ENCODE results near the gene RPL27A. TPM values are rescaled to one million over a fixed set of nuclear protein-coding genes. Genes with fewer than 3 reads are reported as not detected.

RPL27A gene
- total RNA-seq, 1 experiment from 2014 or later, result 585 TPM

- Mint-ChIP-seq H3K9me3 (ENCODE audit: low read depth, unreplicated experiment) (no peaks in the 10 kb centered on the region), H3K27ac (ENCODE audit: unreplicated experiment) (no peak overlapping the region), H3K4me3 (ENCODE audit: low read depth, unreplicated experiment) (no peak overlapping the region), H3K36me3 (ENCODE audit: insufficient read depth, unreplicated experiment) (peaks cover 35% of the 10 kb centered on the region), H3K4me1 (ENCODE audit: low read depth, unreplicated experiment) (peaks cover 59% of the 10 kb centered on the region), H3K27me3 (ENCODE audit: unreplicated experiment) (no peaks in the 10 kb centered on the region)
- no TSS peak for BruUV-seq (replicated peaks)
- CTCF ChIA-PET, result interaction anchor here (1.1 kb wide), 1 partner anchor 38 kb away, joined by 3 read pairs; no protein-coding TSS in a partner anchor
- intact Hi-C loops (cut with micrococcal nuclease; ENCODE audit: unreplicated experiment), result loop anchor here (5.0 kb wide), 1 partner anchor 48 kb away; no protein-coding TSS in a partner anchor
- no peak for TF ChIP-seq CTCF (IDR thresholded peaks at IDR 0.05; ENCODE audit: unreplicated experiment)
- DNase-seq, result peak; percentile 48
Measured at GRCh38 chr11:8719211-8719649, 36.6 kb downstream of the RPL27A start.

- no TSS peak for BruUV-seq (replicated peaks)
Measured at GRCh38 chr11:8719721-8720120, 37.1 kb downstream of the RPL27A start.

GRCh38 chr11:8720352-8720751 lies 37.8 kb downstream of the RPL27A start:
- H3K4me1 Mint-ChIP-seq (ENCODE audit: low read depth, unreplicated experiment), result peaks cover 59% of the 10 kb centered on the region
- no TSS peak for BruUV-seq (replicated peaks)
- H3K27me3 Mint-ChIP-seq (ENCODE audit: unreplicated experiment), result no peaks in the 10 kb centered on the region
- H3K9me3 Mint-ChIP-seq (ENCODE audit: low read depth, unreplicated experiment), result no peaks in the 10 kb centered on the region
- CTCF ChIA-PET, result interaction anchor here (1.0 to 1.8 kb wide), 3 partner anchors 21 to 75 kb away, joined by 4 to 5 read pairs (median 4); no protein-coding TSS in a partner anchor
- DNase-seq, result no peak
- peak overlapping the region; percentile 56 for H3K4me3 Mint-ChIP-seq (ENCODE audit: low read depth, unreplicated experiment)
- H3K27ac Mint-ChIP-seq (ENCODE audit: unreplicated experiment), result peak overlapping the region; percentile 95
- intact Hi-C loops (cut with micrococcal nuclease; ENCODE audit: unreplicated experiment), result loop anchor here (2.0 to 5.0 kb wide), 2 partner anchors 20 to 33 kb away; no protein-coding TSS in a partner anchor
- peaks cover 32% of the 10 kb centered on the region for H3K36me3 Mint-ChIP-seq (ENCODE audit: insufficient read depth, unreplicated experiment)
- no peak for TF ChIP-seq CTCF (IDR thresholded peaks at IDR 0.05; ENCODE audit: unreplicated experiment)

More at GRCh38 chr11:8719721-8720120, 37.1 kb downstream of the RPL27A start:
- CTCF ChIA-PET, result interaction anchor here (1.1 kb wide), 1 partner anchor 38 kb away, joined by 3 read pairs; no protein-coding TSS in a partner anchor
- no peaks in the 10 kb centered on the region for H3K27me3 Mint-ChIP-seq (ENCODE audit: unreplicated experiment)
- no peak overlapping the region for H3K4me3 Mint-ChIP-seq (ENCODE audit: low read depth, unreplicated experiment)
- no peak for TF ChIP-seq CTCF (IDR thresholded peaks at IDR 0.05; ENCODE audit: unreplicated experiment)
- intact Hi-C loops (cut with micrococcal nuclease; ENCODE audit: unreplicated experiment), result loop anchor here (2.0 to 5.0 kb wide), 3 partner anchors 19 to 48 kb away; no protein-coding TSS in a partner anchor
- H3K4me1 Mint-ChIP-seq (ENCODE audit: low read depth, unreplicated experiment), result peaks cover 59% of the 10 kb centered on the region
- DNase-seq, result no peak
- no peaks in the 10 kb centered on the region for H3K9me3 Mint-ChIP-seq (ENCODE audit: low read depth, unreplicated experiment)
- H3K27ac Mint-ChIP-seq (ENCODE audit: unreplicated experiment), result peak overlapping the region; percentile 95
- H3K36me3 Mint-ChIP-seq (ENCODE audit: insufficient read depth, unreplicated experiment), result peaks cover 35% of the 10 kb centered on the region

GRCh38 chr11:8720868-8721608 lies 38.4 kb downstream of the RPL27A start:
- DNase-seq, result peak; percentile 80
- intact Hi-C loops (cut with micrococcal nuclease; ENCODE audit: unreplicated experiment), result loop anchor here (2.0 to 5.0 kb wide), 2 partner anchors 20 to 34 kb away; no protein-coding TSS in a partner anchor
- Mint-ChIP-seq H3K9me3 (ENCODE audit: low read depth, unreplicated experiment) (no peaks in the 10 kb centered on the region), H3K4me1 (ENCODE audit: low read depth, unreplicated experiment) (peaks cover 59% of the 10 kb centered on the region), H3K27me3 (ENCODE audit: unreplicated experiment) (no peaks in the 10 kb centered on the region), H3K4me3 (ENCODE audit: low read depth, unreplicated experiment) (peak overlapping the region; percentile 56), H3K36me3 (ENCODE audit: insufficient read depth, unreplicated experiment) (peaks cover 30% of the 10 kb centered on the region), H3K27ac (ENCODE audit: unreplicated experiment) (peak overlapping the region; percentile 95)
- CTCF ChIA-PET, result interaction anchor here (0.7 to 1.8 kb wide), 4 partner anchors 22 to 74 kb away, joined by 3 to 5 read pairs (median 4); no protein-coding TSS in a partner anchor
- no TSS peak for BruUV-seq (replicated peaks)
- no peak for TF ChIP-seq CTCF (IDR thresholded peaks at IDR 0.05; ENCODE audit: unreplicated experiment)
